HTERT RPE-1 (cell line): ENCODE data around the gene NKD2.

ENCODE experiments used
- in situ Hi-C: fragments of 300-500 bp; cut with MboI; formaldehyde crosslinking; loops from 4 replicates; pipeline ENCODE4 v1.14.3; 2020; ENCODE audit warnings: low sequenced_read_pairs

Gene NKD2

DNA sequence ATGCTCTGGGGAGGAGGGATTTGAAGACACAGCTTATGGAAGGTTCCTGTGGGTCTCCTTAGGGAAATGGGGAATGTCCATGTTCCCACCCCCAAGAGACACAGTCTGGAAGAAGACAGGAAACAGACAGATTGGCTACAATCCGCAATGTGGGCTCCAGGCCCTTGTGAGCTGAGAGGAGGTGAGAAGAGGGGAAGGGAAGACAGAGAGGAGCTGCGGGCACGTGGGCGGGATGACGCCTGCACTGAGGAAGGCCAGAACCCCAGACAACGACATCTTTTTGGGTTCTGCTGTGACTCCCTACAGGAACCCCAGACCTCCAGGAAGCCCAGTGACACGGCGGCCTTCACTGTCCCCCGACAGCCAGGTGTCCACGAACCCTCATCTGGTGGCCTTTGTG, 29.9 kb upstream of the NKD2 start:
- in situ Hi-C loops: no loop called here

- in situ Hi-C loops: no loop called here
Observed at GRCh38 chr5:979100-979817, 29.3 kb upstream of the NKD2 start.

GRCh38 chr5:980001-980588, 28.5 kb upstream of the NKD2 start:
- in situ Hi-C loops: no loop called here

DNA sequence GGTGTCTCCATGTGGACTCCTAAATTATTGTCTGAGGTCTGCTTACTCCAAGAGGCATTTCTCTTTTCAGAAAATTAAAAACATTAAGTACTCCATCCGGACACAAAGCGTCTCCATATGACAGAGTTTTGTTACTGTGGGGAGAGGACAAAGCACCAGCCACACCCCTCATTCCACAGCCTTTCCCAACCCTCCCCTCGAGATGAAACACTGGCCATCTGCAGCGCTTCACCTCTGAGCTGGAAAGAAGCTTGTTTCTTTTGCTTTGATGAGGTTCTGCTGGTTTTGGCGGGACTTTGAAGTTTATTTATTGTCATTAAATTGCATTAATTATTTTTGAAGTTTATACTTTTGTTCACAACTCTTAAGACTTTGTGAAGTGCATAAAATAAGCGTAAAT, 27.6 kb upstream of the NKD2 start:
- in situ Hi-C loops: no loop called here

- in situ Hi-C loops: no loop called here
Observed at GRCh38 chr5:981456-981855, 27.1 kb upstream of the NKD2 start.

GRCh38 chr5:982377-983237, 26.0 kb upstream of the NKD2 start:
- in situ Hi-C loops: no loop called here

DNA sequence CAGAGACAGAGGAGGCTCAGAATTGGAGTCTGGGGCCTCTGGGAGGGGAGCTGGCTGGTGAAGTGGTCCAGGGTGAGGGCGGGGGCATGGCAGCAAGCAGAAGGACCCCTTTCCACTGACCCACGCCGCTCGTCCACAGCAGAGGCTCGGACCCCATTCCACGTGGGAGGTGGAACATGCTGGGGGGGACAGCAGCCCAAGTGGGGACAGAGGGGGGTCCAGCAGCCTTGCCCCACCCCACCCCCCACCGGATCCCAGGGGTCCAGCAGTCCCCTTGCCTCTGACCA, 25.4 kb upstream of the NKD2 start:
- in situ Hi-C loops: no loop called here

GRCh38 chr5:983568-983967, 25.0 kb upstream of the NKD2 start:
- in situ Hi-C loops: no loop called here

DNA sequence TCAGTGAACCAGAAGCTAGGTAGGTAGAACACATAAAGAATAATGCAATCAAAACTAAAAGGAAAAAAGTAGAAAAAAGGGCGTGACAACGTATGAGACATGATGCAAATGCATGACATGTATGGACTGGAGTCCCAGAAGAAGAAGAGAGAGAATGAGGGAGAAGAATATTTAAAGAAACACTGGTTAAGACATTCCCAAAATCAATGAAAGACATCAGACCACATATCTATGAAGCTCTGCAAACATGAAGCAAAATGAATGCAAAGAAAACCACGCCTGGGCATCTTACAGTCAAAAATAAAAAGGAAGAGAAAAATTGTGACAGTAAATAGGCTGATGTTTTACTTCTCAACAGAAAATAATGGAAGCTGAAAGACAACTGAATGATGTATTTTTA, 23.8 kb upstream of the NKD2 start:
- in situ Hi-C loops: no loop called here

DNA sequence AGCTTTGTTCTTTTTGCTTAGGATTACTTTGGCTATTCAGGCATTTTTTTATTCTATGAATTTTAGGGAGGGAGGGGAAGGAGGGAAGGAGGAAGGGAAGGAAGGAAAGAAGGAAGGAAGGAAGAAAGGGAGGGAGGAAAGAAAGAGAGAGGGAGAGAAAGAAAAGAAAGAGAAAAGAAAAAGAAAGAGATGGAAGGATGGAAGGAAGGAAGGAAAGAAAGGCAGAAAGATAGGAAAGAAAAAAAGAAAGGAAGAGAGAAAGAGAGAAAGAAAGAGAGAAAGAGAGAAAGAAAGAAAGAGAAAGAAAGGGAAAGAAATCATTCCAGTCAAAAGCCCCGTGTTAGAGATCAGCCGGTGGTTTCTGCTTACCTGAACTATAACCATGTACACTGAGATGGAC, 20.8 kb upstream of the NKD2 start:
- in situ Hi-C loops: no loop called here

- in situ Hi-C loops: no loop called here
Observed at GRCh38 chr5:988322-988721, 20.3 kb upstream of the NKD2 start.

GRCh38 chr5:989961-990530, 18.6 kb upstream of the NKD2 start:
- in situ Hi-C loops: no loop called here

- in situ Hi-C loops: no loop called here
Observed at GRCh38 chr5:991472-992267, 16.9 kb upstream of the NKD2 start.

DNA sequence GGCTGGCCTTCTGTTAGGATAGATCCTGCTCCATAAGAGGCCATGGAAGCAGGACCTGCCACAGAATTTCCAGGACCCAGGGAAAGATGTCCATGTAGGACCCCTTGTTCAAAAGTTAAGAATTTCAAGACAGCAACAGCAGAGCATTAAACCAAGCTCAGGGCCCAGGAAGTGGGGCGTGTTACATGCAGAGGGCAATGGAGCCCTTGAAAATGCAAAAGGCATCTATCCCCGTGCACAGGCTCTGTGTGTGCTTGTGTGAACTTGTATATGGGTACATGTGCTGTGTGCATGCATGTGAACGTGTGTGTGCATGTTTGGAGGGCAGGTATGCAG, 14.4 kb upstream of the NKD2 start:
- in situ Hi-C loops: no loop called here

DNA sequence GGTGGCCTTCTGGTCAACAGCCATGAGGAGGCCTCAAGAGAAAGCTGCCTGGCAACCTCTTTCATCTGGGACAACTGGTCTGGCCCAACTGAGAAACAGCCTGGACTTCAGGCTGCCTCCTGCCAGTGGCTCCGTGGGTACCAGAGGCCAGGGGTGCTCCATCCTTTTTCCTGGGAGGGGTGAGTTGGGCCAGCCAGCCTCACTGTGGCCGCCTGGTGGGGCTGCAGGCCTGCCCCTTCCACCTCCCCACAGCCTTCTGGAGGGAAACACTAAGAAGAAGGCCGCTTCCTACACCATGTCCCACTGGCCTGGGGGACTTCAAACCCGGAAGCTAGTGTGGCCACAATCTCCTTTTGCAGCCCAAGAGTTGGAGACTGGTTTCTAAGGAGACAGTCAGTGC, 13.8 kb upstream of the NKD2 start:
- in situ Hi-C loops: no loop called here

- in situ Hi-C loops: no loop called here
Observed at GRCh38 chr5:995318-995717, 13.3 kb upstream of the NKD2 start.

- in situ Hi-C loops: no loop called here
Observed at GRCh38 chr5:997001-997474, 11.6 kb upstream of the NKD2 start.

GRCh38 chr5:997711-998110, 10.9 kb upstream of the NKD2 start:
- in situ Hi-C loops: no loop called here

- in situ Hi-C loops: no loop called here
Observed at GRCh38 chr5:998246-999031, 10.2 kb upstream of the NKD2 start.

DNA sequence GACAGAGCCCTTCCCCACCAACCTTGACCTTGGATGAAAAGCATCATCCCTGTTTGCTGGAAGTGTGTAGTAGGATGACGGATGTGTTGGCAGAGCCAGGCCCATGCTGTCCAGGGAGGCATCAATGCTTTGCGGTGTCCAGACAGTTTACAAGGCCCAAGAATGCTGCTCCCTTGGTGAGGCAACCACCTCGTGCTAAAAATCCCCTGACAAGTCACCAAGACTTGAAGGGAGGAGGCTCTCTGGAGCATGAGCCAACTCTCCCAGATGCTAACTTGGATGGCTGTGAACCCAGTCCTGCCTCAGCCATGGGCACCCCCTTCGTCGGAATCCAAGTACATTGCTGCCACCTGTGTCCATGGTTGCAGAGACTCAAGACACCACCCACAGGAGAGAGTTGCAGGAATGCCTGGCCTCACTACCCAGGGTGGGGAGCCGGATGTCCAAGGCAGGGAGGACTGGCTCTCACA, 9.5 kb upstream of the NKD2 start:
- in situ Hi-C loops: no loop called here
